HG03095 (cell line): ENCODE data around the gene LRRC4B.

Experiments
- ATAC-seq: cut with Tn5 transposase; IDR thresholded peaks from one replicate; pipeline ENCODE4 v1.9.1; 2021; ENCODE audit warnings: moderate library complexity; ENCODE audit not compliant: unreplicated experiment

Gene LRRC4B

GRCh38 chr19:50554212-50554611, 14.0 kb downstream of the LRRC4B start:
- no peak for ATAC-seq

DNA sequence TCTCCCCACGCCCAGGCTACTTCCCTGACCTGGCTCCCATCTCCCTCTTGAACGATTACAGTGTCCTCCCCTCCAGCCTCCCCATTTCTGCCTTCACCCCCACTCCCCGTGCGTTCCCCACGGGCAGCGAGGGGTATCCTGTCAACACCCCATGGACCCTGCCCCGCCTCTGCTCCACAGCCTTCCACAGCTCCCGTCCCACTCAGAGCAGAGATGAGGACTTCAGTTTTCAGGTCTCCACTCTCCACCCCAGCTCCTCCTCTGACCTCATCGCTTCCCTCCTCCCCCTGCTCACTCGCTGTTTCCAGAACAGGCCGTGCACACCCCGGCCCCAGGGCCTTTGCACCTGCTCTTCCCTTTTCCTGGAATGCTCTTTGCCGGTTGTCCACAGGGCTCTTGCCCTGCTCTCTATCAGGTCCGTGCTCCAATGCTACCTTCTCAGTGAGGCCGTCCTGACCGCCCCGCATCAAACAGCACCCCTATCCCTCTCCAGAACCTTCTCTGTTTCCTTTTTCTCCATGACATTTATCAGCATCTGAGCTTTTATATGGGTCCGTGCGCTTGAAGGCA, 15.0 kb downstream of the LRRC4B start:
- no peak for ATAC-seq

- ATAC-seq = no peak
Measured at GRCh38 chr19:50552540-50552939, 15.7 kb downstream of the LRRC4B start.

DNA sequence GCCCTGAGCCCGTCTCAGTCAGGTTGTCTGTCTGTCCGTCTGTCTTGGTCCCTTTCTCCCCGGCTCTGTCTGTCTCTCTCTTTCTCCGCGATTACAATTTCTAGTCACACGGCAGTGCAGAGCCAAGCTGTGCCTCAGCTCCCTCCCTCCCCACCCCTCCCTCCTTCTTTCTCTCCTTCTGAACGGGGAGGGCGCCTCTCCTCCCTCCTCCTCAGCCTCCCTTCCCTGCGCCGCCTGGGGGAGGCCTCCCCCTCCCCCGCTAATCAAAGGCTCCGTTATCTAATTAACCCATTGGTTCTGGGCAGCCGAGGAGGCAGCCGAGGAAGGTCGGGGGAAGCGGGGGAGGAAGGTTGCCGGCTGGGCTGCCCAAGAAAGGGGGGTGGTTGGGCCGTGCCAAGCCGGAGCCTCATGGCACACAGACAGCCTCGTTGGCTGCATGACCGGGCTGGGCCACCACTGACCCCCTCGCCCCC, 16.5 kb downstream of the LRRC4B start:
- ATAC-seq = no peak

DNA sequence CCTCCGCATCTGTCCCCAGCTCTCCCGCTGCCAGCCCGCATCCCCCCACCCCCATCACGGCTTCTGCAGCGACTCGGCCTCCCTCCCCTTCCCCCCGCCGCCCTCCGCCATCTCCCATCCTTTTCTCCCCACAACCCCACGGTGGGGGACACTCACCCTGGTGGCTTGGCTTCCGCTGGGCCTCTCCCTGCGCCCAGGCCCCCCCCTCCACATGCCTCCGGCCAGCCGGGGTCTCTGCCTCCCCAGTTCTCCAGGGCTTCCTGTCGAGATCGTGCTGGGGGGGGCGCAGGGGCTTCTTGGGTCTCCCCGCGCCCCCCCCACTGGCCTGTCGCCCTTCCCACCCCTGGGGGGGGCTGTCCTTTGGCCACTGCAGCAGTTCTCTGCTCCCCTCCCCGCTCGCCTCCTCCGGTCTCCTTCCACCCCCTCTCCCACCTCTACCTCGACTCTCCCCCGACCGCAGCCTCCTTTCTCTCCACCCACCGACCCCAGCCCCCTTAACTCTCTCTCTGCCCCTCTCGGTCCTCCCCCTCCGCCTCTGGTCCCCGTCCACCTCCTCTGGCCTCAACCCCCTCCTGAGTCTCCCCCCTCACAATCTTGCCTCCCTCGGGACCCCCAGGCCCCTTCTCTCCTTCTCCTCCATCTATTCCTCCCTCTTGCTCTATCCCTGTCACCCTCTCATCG, 17.1 kb downstream of the LRRC4B start:
- no peak for ATAC-seq

- no peak for ATAC-seq
Measured at GRCh38 chr19:50550594-50550966, 17.7 kb downstream of the LRRC4B start.

DNA sequence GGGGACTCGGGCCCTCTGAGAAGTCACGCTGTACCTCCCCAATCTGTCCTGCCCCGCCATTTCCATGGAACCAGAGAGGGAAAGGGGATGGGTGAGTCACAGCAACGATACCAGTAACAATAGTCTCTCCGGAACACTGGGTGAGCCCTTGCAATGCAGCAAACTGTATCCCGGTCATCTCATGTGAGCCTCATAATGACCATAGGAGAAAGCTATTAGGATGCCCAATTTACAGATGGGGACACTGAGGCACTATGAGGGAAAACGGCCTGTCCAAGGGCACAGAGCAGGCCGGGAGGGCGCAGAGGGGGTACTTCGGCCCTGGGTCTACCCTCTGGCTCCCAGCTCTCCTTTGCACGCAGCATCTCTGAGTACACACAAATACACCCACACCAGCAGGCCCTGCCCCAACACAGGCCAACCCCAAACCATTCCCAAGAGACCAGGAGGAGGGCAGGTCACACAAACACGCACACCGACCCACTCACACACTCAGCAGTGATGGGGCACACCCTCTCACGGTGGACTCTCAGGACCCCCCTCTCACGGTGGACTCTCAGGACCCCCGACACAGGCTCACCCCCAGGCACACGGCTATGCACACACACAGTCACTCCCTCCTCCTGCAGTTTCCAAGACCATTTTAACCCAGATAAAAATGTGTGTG, 18.2 kb downstream of the LRRC4B start:
- ATAC-seq = no peak

GRCh38 chr19:50549059-50549926, 18.9 kb downstream of the LRRC4B start:
- ATAC-seq = no peak

DNA sequence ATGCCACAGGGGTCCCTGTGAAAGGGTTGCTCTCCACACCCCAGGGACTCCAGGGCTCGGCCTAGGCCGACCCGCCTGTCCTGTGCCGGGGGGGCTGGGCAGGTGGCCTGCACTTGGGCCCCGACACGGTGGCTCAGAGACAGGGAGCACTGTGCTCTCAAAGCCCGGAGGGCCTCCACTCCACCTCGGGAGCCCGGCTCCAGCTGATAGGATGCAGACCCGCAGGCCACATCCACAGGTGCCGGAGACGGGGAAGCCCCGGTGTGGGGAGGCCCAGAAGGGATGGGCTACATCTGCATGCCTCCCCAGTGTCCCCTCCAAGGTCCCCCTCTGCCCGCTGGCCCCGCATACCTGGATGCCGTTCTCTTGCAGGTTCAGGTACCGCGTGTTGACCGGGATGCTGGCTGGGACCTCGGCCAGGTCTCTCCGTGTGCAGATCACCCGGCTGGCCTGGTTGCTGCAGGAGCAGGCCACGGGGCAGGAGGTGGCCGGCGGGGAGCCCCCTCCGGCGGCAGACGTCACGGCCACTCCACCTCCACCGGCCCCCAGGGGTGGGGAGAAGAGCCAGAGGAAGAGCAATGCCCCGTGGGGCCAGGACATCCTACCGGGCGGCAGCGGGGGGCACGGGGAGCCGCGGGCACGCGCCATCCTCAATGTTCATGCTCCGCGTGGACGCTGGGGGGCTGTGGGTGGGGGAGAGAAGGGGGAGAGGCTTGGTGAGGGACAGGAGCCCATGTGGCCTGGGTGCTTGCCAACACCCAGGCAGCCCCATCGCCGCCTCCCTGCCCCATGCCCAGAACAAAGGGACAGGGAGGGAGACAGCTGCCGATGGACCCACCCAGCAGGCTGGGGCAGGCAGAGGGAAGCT, 19.8 kb downstream of the LRRC4B start:
- ATAC-seq = no peak

GRCh38 chr19:50547385-50548190, 20.6 kb downstream of the LRRC4B start:
- no peak for ATAC-seq

DNA sequence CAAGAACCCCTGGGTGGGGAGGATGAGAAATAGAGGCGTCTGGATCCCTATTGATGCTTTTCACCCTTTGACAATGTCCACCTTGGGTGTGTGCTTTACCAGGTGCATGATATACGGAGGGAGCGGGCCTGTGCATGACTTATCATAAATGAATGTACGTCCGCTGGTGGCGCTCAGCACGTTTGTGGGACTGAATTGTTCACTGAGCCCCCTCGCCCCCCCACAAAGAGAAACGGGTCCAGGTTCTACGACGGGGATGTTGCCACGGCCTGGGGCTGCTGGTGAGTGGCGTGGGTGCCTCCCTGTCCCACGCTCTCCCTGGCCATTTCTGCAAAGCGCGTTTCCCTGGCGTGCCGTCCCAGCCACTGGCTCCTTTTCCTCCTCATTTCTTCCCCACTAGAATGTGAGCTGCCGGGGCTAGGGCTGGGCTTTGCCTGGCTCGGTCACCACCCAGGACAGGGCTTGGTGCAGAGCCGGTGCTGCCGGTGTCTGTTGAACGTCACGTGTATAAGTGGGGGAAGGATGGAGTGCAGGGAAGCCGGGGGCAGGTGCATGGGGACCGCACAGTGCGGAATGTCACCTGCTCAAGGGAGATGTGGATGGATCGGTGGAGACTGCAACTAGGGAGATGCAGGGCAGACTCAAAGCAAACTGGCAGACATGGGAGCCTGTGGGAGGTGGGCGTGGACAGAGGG, 21.6 kb downstream of the LRRC4B start:
- ATAC-seq = no peak

DNA sequence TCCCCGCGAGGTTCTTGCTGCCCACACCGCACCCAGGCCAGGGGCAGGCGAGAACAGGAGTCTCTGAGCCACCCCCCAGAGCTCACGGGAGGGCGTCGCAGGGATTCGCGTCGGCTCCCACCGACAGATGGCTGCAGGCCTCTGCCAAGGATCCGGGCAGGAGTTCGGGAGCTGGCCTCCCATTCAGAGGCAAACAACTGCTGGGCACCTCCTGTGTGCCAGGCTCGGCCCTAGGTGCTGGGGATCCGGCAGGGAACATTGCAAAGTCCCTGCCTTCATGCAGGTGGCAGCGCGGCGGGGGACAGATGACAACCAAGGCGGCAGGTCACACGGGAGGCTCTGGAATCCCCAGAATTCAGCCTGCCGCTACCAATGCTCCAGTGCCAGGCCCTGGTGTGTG, 25.3 kb downstream of the LRRC4B start:
- ATAC-seq = no peak

DNA sequence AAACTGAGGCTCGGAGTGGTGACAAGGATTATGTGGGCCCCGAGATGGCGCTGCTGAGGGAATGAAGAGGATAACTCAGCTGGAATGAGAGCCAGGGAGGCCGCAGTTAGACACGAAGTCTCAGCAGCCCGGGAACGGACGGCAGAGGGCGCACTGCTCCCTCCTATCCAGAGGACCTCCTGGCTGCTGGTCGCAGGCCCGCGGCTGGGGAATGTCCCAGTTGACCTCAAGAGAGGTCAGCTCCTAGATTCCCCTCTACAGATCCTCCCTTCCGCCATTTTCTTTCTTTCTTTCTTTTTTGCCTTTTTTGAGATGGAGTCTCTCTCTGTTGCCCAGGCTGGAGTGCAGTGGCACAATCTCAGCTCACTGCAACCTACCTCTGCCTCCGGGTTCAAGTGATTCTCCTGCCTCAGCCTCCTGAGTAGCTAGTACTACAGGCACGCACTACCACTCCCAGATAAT, 30.4 kb downstream of the LRRC4B start:
- no peak for ATAC-seq

DNA sequence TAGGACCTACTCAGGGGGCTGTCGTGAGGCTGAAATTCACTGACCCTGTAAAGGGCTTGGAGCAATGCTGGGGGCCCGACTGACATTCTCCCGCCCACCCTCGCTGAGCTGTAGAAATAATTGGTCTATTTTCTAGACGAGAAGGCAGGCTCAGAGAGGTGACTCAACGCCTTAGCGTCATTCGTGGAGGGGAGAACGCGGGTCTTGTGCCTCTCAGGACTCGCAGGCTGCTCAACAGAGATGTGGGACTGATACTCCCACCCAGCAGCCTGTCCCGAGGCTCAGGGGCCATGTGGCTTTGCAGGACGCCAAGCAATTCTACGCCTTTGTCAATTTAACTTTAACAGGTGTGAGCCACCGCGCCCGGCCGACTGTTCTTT, 30.9 kb downstream of the LRRC4B start:
- ATAC-seq = no peak

DNA sequence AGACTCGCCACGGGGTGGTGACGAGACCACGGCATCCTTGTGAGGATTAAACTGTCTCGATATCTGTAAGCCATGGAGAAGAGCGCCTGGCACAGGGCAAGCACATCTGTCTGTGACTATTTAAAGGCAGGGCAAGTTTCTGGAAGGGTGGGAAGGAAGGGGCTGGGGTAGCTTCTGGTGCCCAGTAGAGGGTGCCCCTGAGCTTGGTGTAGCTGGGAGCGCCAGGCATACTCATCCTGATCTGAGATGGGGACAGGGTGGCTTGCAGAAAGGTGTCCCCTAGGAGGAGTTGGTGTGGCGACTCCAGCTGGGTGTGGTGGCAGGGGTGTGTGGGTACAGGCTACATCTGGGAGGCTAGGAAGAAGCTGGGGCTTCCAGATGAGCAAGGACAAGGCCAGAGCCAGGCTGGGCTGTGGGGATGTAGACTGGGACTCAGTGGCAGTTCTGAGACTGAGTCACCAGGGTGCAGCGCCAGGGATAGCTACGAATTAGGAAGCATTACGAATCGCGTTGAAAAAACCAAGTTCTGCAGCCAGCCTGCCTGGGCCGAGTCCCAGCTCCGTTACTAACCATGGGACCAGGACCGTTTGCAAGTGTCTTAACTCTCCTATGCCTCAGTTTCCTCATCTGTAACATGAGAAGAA, 31.5 kb downstream of the LRRC4B start:
- no peak for ATAC-seq

DNA sequence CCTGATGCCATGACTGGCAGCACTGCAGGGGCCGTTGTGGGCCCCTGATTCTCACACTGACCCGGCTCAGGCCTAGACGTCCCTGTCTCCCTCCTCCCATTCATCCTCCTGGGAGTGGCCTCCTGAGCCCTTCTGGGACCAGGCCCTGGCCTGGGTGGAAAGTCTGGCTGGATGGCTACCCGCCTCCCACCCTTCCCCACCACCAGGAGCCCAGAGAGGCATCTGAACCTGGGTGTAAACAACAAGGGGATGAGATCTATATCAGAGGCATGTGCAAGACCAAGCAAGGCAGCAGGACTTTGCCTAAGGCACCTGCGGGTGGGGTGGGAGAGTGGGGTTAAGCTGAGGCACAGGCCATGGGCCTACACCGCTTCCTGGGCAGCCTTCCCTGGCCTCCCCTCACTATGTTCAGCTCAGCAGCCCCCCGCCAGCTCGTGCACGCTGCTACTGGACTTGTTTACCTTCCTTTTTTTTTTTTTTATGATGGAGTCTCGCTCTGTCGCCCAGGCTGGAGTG, 32.5 kb downstream of the LRRC4B start:
- ATAC-seq = no peak

- ATAC-seq = no peak
Measured at GRCh38 chr19:50534478-50534877, 33.8 kb downstream of the LRRC4B start.

- no peak for ATAC-seq
Measured at GRCh38 chr19:50532952-50533351, 35.3 kb downstream of the LRRC4B start.
